HEK293 (cell line): ENCODE data around the gene PKLR.
A peak's percentile ranks its signal among the peaks of the same experiment; 100 is the strongest.

Experiments
- BCL11A ChIP-seq: fragments of 450-650 bp; formaldehyde crosslinking; IDR thresholded peaks from 2 replicates; pipeline ENCODE4 v1.5.1; 2016; ENCODE audit warnings: low read depth, missing biosample characterization, missing genetic modification characterization
- KLF8 ChIP-seq: fragments of 450-650 bp; formaldehyde crosslinking; IDR thresholded peaks from 2 replicates; pipeline ENCODE4 v1.5.1; 2016; ENCODE audit warnings: missing biosample characterization, missing genetic modification characterization
- OSR2 ChIP-seq: fragments of 450-650 bp; formaldehyde crosslinking; IDR thresholded peaks from 2 replicates; pipeline ENCODE4 v1.5.1; 2016; ENCODE audit warnings: missing biosample characterization, missing genetic modification characterization
- OVOL3 ChIP-seq: fragments of 450-650 bp; formaldehyde crosslinking; IDR thresholded peaks from 2 replicates; pipeline ENCODE4 v1.5.1; 2016; ENCODE audit warnings: missing biosample characterization, missing genetic modification characterization
- PRDM4 ChIP-seq: fragments of 450-650 bp; formaldehyde crosslinking; IDR thresholded peaks from 2 replicates; pipeline ENCODE4 v1.5.1; 2017; ENCODE audit warnings: missing biosample characterization, missing genetic modification characterization
- PRDM6 ChIP-seq: fragments of 450-650 bp; formaldehyde crosslinking; IDR thresholded peaks from 2 replicates; pipeline ENCODE4 v1.5.1; 2017; ENCODE audit warnings: missing biosample characterization, missing genetic modification characterization
- TSHZ1 ChIP-seq: fragments of 450-650 bp; formaldehyde crosslinking; IDR thresholded peaks from 2 replicates; pipeline ENCODE4 v1.5.1; 2016; ENCODE audit warnings: missing biosample characterization, missing genetic modification characterization, borderline replicate concordance
- ZEB2 ChIP-seq: fragments of 450-650 bp; formaldehyde crosslinking; IDR thresholded peaks from 2 replicates; pipeline ENCODE4 v1.5.1; 2016; ENCODE audit warnings: missing biosample characterization, missing genetic modification characterization
- ZFP41 ChIP-seq: fragments of 450-650 bp; formaldehyde crosslinking; IDR thresholded peaks from 2 replicates; pipeline ENCODE4 v1.5.1; 2016; ENCODE audit warnings: missing biosample characterization, missing genetic modification characterization, borderline replicate concordance
- ZNF132 ChIP-seq: fragments of 450-650 bp; formaldehyde crosslinking; IDR thresholded peaks from 2 replicates; pipeline ENCODE4 v1.5.1; 2017; ENCODE audit warnings: missing biosample characterization, missing genetic modification characterization, borderline replicate concordance
- ZNF140 ChIP-seq: fragments of 450-650 bp; formaldehyde crosslinking; IDR thresholded peaks from 2 replicates; pipeline ENCODE4 v1.5.1; 2016; ENCODE audit warnings: missing biosample characterization, missing genetic modification characterization
- ZNF157 ChIP-seq: fragments of 450-650 bp; formaldehyde crosslinking; IDR thresholded peaks from 2 replicates; pipeline ENCODE4 v1.5.1; 2016; ENCODE audit warnings: missing biosample characterization, missing genetic modification characterization
- ZNF169 ChIP-seq: fragments of 450-650 bp; formaldehyde crosslinking; IDR thresholded peaks from 2 replicates; pipeline ENCODE4 v1.5.1; 2016; ENCODE audit warnings: missing biosample characterization, missing genetic modification characterization
- ZNF175 ChIP-seq: fragments of 450-650 bp; formaldehyde crosslinking; IDR thresholded peaks from 2 replicates; pipeline ENCODE4 v1.5.1; 2016; ENCODE audit warnings: missing biosample characterization, missing genetic modification characterization
- ZNF211 ChIP-seq: fragments of 450-650 bp; formaldehyde crosslinking; IDR thresholded peaks from 2 replicates; pipeline ENCODE4 v1.5.1; 2016; ENCODE audit warnings: low read depth, missing biosample characterization, missing genetic modification characterization
- ZNF366 ChIP-seq: fragments of 450-650 bp; formaldehyde crosslinking; conservative IDR thresholded peaks from 2 replicates; pipeline ENCODE4 v1.5.1; 2016; ENCODE audit warnings: missing biosample characterization, missing genetic modification characterization
- ZNF529 ChIP-seq: fragments of 450-650 bp; formaldehyde crosslinking; IDR thresholded peaks from 2 replicates; pipeline ENCODE4 v1.5.1; 2017; ENCODE audit warnings: missing genetic modification characterization, missing biosample characterization; ENCODE audit not compliant: insufficient replicate concordance
- ZNF555 ChIP-seq: fragments of 450-650 bp; formaldehyde crosslinking; conservative IDR thresholded peaks from 2 replicates; pipeline ENCODE4 v1.5.1; 2017; ENCODE audit warnings: missing biosample characterization, mild to moderate bottlenecking, missing genetic modification characterization, inconsistent platforms
- ZNF600 ChIP-seq: fragments of 450-650 bp; formaldehyde crosslinking; IDR thresholded peaks from 2 replicates; pipeline ENCODE4 v1.5.1; 2016; ENCODE audit warnings: missing biosample characterization, missing genetic modification characterization
- ZNF610 ChIP-seq: fragments of 450-650 bp; formaldehyde crosslinking; IDR thresholded peaks from 2 replicates; pipeline ENCODE4 v1.5.1; 2016; ENCODE audit warnings: missing biosample characterization, missing genetic modification characterization, borderline replicate concordance
- ZNF664 ChIP-seq: fragments of 450-650 bp; formaldehyde crosslinking; IDR thresholded peaks from 2 replicates; pipeline ENCODE4 v1.5.1; 2016; ENCODE audit warnings: missing biosample characterization, missing genetic modification characterization
- ZNF747 ChIP-seq: fragments of 450-650 bp; formaldehyde crosslinking; IDR thresholded peaks from 2 replicates; pipeline ENCODE4 v1.5.1; 2016; ENCODE audit warnings: missing biosample characterization, missing genetic modification characterization
- ZNF777 ChIP-seq: fragments of 450-650 bp; formaldehyde crosslinking; IDR thresholded peaks from 2 replicates; pipeline ENCODE4 v1.5.1; 2017; ENCODE audit warnings: missing biosample characterization, missing genetic modification characterization, borderline replicate concordance
- ZSCAN30 ChIP-seq: fragments of 450-650 bp; IDR thresholded peaks from 2 replicates; pipeline ENCODE4 v1.5.1; 2018; ENCODE audit warnings: missing biosample characterization, mild to moderate bottlenecking, missing genetic modification characterization, moderate library complexity
- ZSCAN5A ChIP-seq: fragments of 450-650 bp; formaldehyde crosslinking; IDR thresholded peaks from 2 replicates; pipeline ENCODE4 v1.5.1; 2016; ENCODE audit warnings: missing biosample characterization, missing genetic modification characterization
- ZXDB ChIP-seq: fragments of 450-650 bp; formaldehyde crosslinking; IDR thresholded peaks from 2 replicates; pipeline ENCODE4 v1.5.1; 2016; ENCODE audit warnings: missing biosample characterization, missing genetic modification characterization
- TF ChIP-seq, protein P1 (sequence below): fragments of 450-650 bp; IDR thresholded peaks from 2 replicates; pipeline ENCODE4 v1.5.1; 2018; ENCODE audit warnings: missing biosample characterization, missing genetic modification characterization
- TF ChIP-seq, protein P2 (sequence below): fragments of 450-650 bp; formaldehyde crosslinking; IDR thresholded peaks from 2 replicates; pipeline ENCODE4 v1.5.1; 2016; ENCODE audit warnings: missing biosample characterization, missing genetic modification characterization

PKLR gene

DNA sequence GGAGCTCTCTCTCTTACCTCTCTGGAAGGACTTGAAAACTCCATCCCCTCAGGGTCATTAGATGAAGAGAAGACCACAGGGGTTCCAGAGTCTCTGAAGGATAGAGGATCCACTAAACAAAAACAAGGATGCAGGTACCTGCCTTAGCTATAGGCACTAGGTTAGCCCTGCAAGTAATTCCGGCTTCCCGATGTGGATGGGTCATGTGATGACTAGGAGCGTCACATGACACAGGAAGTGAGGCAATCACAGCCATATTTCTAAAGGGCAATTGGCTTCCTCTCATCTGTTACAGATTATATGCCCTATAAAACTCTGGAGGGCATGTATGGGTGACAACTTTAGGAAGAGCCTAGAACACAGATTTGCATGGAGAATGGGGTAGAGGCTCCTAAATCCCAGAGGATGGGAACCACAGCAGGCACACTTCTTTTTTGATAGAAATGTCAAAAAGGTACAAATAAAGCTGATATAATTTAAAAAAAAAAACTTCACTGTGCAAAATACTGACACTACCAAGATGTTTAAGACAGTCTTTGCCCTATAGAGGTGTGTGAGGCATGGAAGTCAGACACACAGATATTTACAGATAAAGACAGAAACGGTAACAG is 60.1 kb downstream of the PKLR start (continued):
- no peak for TF ChIP-seq TSHZ1 (tag by site-specific recombination)
- 0 out of 2 replicates have a peak, but pooled peaks have one; percentile 28 for TF ChIP-seq ZEB2
- TF ChIP-seq ZNF777 (tag by site-specific recombination): no peak
- peak; percentile 55; the same call in 1 of the 2 replicates for TF ChIP-seq OVOL3
- no peak for TF ChIP-seq ZNF529
- peak; percentile 29; the same call in 1 of the 2 replicates for TF ChIP-seq ZSCAN30
- TF ChIP-seq ZNF600: peak; percentile 59
- no peak for TF ChIP-seq ZNF610
- no peak for TF ChIP-seq ZNF747 (tag by site-specific recombination)
- TF ChIP-seq BCL11A (tag by site-specific recombination): no peak
- TF ChIP-seq ZNF169 (tag by site-specific recombination): no peak
- no peak for TF ChIP-seq ZNF132 (tag by site-specific recombination)
- TF ChIP-seq ZNF140 (tag by site-specific recombination): no peak
- TF ChIP-seq ZNF366 (tag by site-specific recombination): no peak
- TF ChIP-seq, protein P1, sequence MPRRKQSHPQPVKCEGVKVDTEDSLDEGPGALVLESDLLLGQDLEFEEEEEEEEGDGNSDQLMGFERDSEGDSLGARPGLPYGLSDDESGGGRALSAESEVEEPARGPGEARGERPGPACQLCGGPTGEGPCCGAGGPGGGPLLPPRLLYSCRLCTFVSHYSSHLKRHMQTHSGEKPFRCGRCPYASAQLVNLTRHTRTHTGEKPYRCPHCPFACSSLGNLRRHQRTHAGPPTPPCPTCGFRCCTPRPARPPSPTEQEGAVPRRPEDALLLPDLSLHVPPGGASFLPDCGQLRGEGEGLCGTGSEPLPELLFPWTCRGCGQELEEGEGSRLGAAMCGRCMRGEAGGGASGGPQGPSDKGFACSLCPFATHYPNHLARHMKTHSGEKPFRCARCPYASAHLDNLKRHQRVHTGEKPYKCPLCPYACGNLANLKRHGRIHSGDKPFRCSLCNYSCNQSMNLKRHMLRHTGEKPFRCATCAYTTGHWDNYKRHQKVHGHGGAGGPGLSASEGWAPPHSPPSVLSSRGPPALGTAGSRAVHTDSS: no peak
- TF ChIP-seq ZNF664 (tag by site-specific recombination): no peak
- peak; percentile 71 for TF ChIP-seq KLF8 (tag by site-specific recombination)
- TF ChIP-seq ZSCAN5A (tag by site-specific recombination): no peak
- peak; percentile 88 for TF ChIP-seq ZXDB (tag by site-specific recombination)
- no peak for TF ChIP-seq ZNF175
- TF ChIP-seq ZNF211: no peak
- TF ChIP-seq ZFP41 (tag by site-specific recombination): no peak
- no peak for TF ChIP-seq ZNF157 (tag by site-specific recombination)
- TF ChIP-seq, protein P2, sequence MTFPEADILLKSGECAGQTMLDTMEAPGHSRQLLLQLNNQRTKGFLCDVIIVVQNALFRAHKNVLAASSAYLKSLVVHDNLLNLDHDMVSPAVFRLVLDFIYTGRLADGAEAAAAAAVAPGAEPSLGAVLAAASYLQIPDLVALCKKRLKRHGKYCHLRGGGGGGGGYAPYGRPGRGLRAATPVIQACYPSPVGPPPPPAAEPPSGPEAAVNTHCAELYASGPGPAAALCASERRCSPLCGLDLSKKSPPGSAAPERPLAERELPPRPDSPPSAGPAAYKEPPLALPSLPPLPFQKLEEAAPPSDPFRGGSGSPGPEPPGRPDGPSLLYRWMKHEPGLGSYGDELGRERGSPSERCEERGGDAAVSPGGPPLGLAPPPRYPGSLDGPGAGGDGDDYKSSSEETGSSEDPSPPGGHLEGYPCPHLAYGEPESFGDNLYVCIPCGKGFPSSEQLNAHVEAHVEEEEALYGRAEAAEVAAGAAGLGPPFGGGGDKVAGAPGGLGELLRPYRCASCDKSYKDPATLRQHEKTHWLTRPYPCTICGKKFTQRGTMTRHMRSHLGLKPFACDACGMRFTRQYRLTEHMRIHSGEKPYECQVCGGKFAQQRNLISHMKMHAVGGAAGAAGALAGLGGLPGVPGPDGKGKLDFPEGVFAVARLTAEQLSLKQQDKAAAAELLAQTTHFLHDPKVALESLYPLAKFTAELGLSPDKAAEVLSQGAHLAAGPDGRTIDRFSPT (tag by site-specific recombination): no peak
- 0 out of 2 replicates have a peak, but pooled peaks have one; percentile 17 for TF ChIP-seq OSR2
- TF ChIP-seq ZNF555 (tag by site-specific recombination): no peak
- no peak for TF ChIP-seq PRDM6 (tag by site-specific recombination)
- TF ChIP-seq PRDM4 (tag by site-specific recombination): no peak
